ENCODE measurements around the gene CR1. TPM values are rescaled to one million over a fixed set of nuclear protein-coding genes. Genes with fewer than 3 reads are reported as not detected.
A peak's percentile ranks its signal among the peaks of the same experiment; 100 is the strongest.

CR1 gene
- total RNA-seq, 2 experiments from 2014 or later = not detected

GRCh38 chr1:207649865-207650580, 154.1 kb downstream of the CR1 start:
- Histone ChIP-seq H3K4me1 (ENCODE audit: insufficient read depth, low read length, poor library complexity, severe bottlenecking) (no peaks in the 10 kb centered on the region), H3K9me3 (ENCODE audit: low read length) (no peaks in the 10 kb centered on the region), H3K4me3 (ENCODE audit: low read depth, low read length, poor library complexity, severe bottlenecking) (no peak overlapping the region), H3K4me2 (ENCODE audit: low read length) (no peak overlapping the region), H3K27ac (ENCODE audit: low read depth, low read length, poor library complexity, severe bottlenecking) (no peak overlapping the region), H4K20me1 (ENCODE audit: insufficient read depth, low read length) (no peaks in the 10 kb centered on the region), H3K36me3 (ENCODE audit: insufficient read depth, low read length) (no peaks in the 10 kb centered on the region), H2AFZ (ENCODE audit: low read length) (no peak overlapping the region), H3K79me2 (ENCODE audit: insufficient read depth, low read depth, low read length) (no peaks in the 10 kb centered on the region), H3K9me2 (ENCODE audit: insufficient read depth, low read length) (no peaks in the 10 kb centered on the region)
- POLR2A ChIA-PET = interaction anchor here (1.1 kb wide), 1 partner anchor 39 kb away, joined by 3 read pairs; no protein-coding TSS in a partner anchor
- BruUV-seq (replicated peaks) = no TSS peak
- intact Hi-C loops (cut with micrococcal nuclease; ENCODE audit: unreplicated experiment) = no loop called here
- DNase-seq (ENCODE audit: low spot score) = no peak
- TF ChIP-seq EZH2phosphoT487 (IDR thresholded peaks at IDR 0.05; ENCODE audit: borderline replicate concordance, low read depth, low read length) = no peak
- TF ChIP-seq, protein P1, sequence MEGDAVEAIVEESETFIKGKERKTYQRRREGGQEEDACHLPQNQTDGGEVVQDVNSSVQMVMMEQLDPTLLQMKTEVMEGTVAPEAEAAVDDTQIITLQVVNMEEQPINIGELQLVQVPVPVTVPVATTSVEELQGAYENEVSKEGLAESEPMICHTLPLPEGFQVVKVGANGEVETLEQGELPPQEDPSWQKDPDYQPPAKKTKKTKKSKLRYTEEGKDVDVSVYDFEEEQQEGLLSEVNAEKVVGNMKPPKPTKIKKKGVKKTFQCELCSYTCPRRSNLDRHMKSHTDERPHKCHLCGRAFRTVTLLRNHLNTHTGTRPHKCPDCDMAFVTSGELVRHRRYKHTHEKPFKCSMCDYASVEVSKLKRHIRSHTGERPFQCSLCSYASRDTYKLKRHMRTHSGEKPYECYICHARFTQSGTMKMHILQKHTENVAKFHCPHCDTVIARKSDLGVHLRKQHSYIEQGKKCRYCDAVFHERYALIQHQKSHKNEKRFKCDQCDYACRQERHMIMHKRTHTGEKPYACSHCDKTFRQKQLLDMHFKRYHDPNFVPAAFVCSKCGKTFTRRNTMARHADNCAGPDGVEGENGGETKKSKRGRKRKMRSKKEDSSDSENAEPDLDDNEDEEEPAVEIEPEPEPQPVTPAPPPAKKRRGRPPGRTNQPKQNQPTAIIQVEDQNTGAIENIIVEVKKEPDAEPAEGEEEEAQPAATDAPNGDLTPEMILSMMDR (conservative IDR thresholded peaks at IDR 0.05; ENCODE audit: low read length) = no peak
- CTCF ChIA-PET (ENCODE audit: unreplicated experiment) = no interaction called here

- TF ChIP-seq, protein P1 (conservative IDR thresholded peaks at IDR 0.05; ENCODE audit: low read length) = no peak
- TF ChIP-seq EZH2phosphoT487 (IDR thresholded peaks at IDR 0.05; ENCODE audit: borderline replicate concordance, low read depth, low read length) = no peak
- intact Hi-C loops (cut with micrococcal nuclease; ENCODE audit: unreplicated experiment) = no loop called here
- no peak overlapping the region for H3K4me2 ChIP-seq (ENCODE audit: low read length)
Observed at GRCh38 chr1:207651583-207651982, 155.6 kb downstream of the CR1 start.

DNA sequence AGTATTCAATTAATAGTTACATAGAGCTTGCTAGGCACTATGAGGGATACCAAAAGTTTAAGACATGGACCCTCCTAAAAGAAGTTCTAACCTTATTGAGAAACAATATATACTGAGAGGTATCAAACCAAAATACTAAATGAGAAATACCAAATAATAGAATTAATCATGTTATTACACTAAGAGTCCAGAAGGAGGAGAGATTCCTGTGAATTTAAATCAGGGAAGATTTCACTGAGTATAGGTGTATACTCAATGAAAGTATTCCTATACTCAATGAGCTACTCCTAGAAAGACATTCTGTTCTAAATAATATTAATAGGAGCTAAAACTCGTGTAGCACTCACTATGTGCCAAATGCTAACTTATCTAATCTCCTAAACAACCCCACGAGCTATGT, 158.4 kb downstream of the CR1 start:
- no peaks in the 10 kb centered on the region for H3K4me1 ChIP-seq (ENCODE audit: insufficient read depth, low read length, poor library complexity, severe bottlenecking)
- no peak overlapping the region for H3K4me3 ChIP-seq (ENCODE audit: low read depth, low read length, poor library complexity, severe bottlenecking)
- H3K79me2 ChIP-seq (ENCODE audit: insufficient read depth, low read depth, low read length) = no peaks in the 10 kb centered on the region
- H3K9me2 ChIP-seq (ENCODE audit: insufficient read depth, low read length) = no peaks in the 10 kb centered on the region
- no TSS peak for BruUV-seq (replicated peaks)
- no peak overlapping the region for H2AFZ ChIP-seq (ENCODE audit: low read length)
- no peaks in the 10 kb centered on the region for H3K36me3 ChIP-seq (ENCODE audit: insufficient read depth, low read length)
- H3K4me2 ChIP-seq (ENCODE audit: low read length) = no peak overlapping the region
- DNase-seq (ENCODE audit: low spot score) = no peak
- ChIA-PET POLR2A (no interaction called here), CTCF (ENCODE audit: unreplicated experiment) (interaction anchor here (1.0 kb wide), 1 partner anchor 143 kb away, joined by 3 read pairs; no protein-coding TSS in a partner anchor)
- TF ChIP-seq EZH2phosphoT487 (IDR thresholded peaks at IDR 0.05; ENCODE audit: borderline replicate concordance, low read depth, low read length) = no peak
- TF ChIP-seq, protein P1 (conservative IDR thresholded peaks at IDR 0.05; ENCODE audit: low read length) = peak; percentile 61
- intact Hi-C loops (cut with micrococcal nuclease; ENCODE audit: unreplicated experiment) = no loop called here
- no peaks in the 10 kb centered on the region for H3K9me3 ChIP-seq (ENCODE audit: low read length)
- no peak overlapping the region for H3K27ac ChIP-seq (ENCODE audit: low read depth, low read length, poor library complexity, severe bottlenecking)
- no peaks in the 10 kb centered on the region for H4K20me1 ChIP-seq (ENCODE audit: insufficient read depth, low read length)

More at GRCh38 chr1:207651583-207651982, 155.6 kb downstream of the CR1 start:
- Histone ChIP-seq H2AFZ (ENCODE audit: low read length) (no peak overlapping the region), H3K9me3 (ENCODE audit: low read length) (no peaks in the 10 kb centered on the region), H4K20me1 (ENCODE audit: insufficient read depth, low read length) (no peaks in the 10 kb centered on the region), H3K79me2 (ENCODE audit: insufficient read depth, low read depth, low read length) (no peaks in the 10 kb centered on the region), H3K4me1 (ENCODE audit: insufficient read depth, low read length, poor library complexity, severe bottlenecking) (no peaks in the 10 kb centered on the region), H3K4me3 (ENCODE audit: low read depth, low read length, poor library complexity, severe bottlenecking) (no peak overlapping the region), H3K9me2 (ENCODE audit: insufficient read depth, low read length) (no peaks in the 10 kb centered on the region), H3K27ac (ENCODE audit: low read depth, low read length, poor library complexity, severe bottlenecking) (no peak overlapping the region), H3K36me3 (ENCODE audit: insufficient read depth, low read length) (no peaks in the 10 kb centered on the region)
- CTCF ChIA-PET (ENCODE audit: unreplicated experiment) = no interaction called here
- BruUV-seq (replicated peaks) = no TSS peak
- DNase-seq (ENCODE audit: low spot score) = no peak
- POLR2A ChIA-PET = interaction anchor here (0.7 kb wide), 1 partner anchor 15 kb away, joined by 3 read pairs; no protein-coding TSS in a partner anchor

Measured in OCI-LY7 (cell line).